Stimulated activated CD8-positive, alpha-beta memory T cell treated with anti-CD3 and anti-CD28 coated beads, Interleukin-15, amount 100 ng/mL, for 4 hours (primary cell): Measurements from ENCODE around the gene SLC16A3.

Experiments used
- DNase-seq, 2 donors: peaks; one replicate each; pipeline ENCODE4 v3.0.0-alpha.2; 2020; ENCODE audit warnings: low read depth in 2 of 2

Gene SLC16A3

GRCh38 chr17:82269138-82269881 lies 40.5 kb downstream of the SLC16A3 start:
- DNase-seq: no peak

DNA sequence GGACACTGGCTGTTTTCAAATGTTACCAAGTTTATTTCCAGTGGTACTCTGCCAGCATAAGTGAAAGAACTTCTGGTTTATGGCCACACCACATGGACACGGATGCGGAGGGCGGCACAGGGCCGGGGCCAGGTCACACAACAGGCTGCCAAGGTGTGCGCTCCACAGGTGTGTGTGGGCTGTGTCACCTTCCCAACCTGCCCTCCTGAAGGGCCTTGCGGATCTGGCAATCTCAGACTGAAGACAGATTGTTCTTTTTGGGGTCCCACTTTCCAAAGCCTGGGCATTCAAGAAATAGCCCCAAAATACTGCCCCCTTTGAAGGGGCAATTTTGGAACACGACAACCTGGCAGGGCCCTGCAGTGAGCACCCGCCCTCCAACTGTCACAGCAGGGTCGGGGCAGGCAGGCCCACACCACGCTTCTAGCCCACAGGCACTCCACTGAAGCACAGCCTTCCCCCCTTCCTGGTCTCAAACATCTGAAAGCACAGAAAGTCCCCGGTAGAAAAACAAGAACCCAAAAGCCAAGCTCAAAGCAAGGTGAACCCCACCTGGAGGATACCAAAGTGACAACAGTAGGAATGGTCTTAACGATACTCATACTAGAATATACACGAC lies 41.1 kb downstream of the SLC16A3 start:
- DNase-seq: no peak

- no peak for DNase-seq
These were observed 41.8 kb downstream of the SLC16A3 start for GRCh38 chr17:82270651-82271050.

DNA sequence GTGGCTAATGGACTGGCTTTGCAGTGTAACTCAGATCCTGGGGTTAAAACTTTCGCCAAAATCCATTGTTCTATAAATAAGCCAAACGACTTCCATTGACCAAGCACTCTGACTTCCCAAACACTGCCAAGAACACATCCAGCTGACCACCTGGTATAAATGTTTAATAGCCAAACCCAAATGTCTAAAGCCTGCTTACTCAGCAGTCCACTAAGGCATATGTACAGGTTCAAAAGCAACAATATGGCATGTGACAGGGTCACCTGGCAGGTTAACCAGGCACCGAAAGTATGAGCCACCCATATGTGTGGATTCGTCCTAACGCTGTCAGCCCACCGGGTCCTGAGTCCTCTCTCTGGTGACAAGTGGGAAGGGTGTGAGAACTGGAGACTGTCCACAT lies 42.6 kb downstream of the SLC16A3 start:
- no peak for DNase-seq

GRCh38 chr17:82272495-82273326 lies 43.9 kb downstream of the SLC16A3 start:
- peak in 1 of 2 donors; percentile 23 for DNase-seq

DNA sequence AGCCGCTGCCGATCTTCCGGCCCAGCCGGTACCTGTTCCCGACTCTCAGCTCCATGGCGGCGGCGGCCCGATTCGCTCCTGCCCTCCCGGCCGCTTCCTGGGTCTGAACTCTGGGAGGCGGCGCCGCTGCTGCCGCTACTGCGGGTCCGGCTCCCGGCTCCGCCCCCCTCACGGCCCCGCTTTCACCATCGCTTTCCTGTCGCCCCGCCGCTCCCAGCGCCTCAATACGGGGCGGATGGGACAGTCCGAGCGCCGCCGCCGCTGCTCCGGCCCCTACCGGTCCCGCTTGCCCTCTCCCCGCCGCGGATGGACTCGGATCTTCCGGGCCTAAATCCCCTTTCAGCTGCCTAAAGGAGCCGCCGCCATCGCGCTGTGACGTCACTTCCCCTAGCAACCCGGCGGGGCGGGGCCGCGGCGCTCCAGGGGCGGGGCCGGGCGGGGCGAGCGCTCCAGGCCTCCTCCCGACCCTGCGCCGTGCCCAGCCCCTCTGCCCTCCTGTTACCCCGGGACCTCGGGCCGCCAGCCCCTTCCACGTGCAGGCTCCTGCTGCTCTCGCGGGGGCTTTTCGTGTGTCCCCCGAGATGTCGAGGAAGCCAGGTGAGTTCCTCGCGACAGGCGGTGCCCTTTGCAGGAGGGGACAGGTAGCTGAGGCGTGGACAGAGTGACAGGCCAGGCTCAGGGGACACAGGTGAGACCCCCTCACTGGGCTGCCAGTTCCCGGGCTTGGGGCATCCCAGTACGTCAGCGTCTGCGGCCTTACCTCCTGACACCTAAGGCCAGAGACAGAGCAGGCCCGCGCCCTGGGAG lies 44.7 kb downstream of the SLC16A3 start, which contains the start of gene CSNK1D:
CSNK1D (minus strand) TSS at position 374 of the 807 bp plus-strand sequence; CDS start at position 55, 319 bp downstream.
- DNase-seq: peak; percentile 79 to 85

- no peak for DNase-seq
These were observed 45.5 kb downstream of the SLC16A3 start for GRCh38 chr17:82274134-82275020.

DNA sequence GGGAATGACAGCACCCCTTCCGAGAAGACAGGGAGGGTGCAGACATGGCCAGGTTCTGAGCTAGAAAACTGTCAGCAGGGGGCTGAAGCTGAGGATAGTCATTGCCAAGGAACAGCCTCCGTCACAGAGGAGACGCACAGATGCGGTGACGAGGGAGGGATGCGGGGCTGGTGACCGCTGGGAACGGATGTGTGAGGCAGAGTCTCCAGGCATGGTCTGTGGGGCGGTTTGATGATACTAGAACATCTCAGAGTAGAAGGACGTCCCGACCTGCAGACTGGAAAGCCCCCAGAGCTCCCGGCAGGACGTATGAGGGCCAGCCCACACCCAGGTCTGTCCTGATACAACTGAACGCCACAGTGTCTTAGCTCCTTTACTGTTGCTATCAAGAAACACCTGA lies 46.5 kb downstream of the SLC16A3 start:
- no peak for DNase-seq

GRCh38 chr17:82276938-82277337 lies 48.1 kb downstream of the SLC16A3 start:
- no peak for DNase-seq

DNA sequence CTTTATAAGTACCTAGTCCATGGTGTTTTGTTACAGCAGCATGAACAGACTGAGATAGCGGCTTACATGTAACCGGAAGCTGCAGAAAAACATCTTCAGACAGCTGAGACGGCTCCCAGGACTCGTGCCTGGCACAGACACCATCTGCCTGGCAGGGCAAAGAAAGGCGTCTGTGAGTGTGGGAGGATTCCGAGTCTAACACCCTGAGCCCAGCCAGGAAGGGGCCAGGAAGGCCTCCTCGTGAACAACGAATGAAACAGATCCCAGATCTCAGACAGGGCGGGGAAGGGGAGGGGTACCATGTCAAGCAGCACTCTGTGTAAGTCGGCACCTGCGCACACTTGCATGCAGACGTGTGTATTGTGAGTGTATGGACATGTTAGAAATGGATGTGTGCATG lies 49.0 kb downstream of the SLC16A3 start:
- no peak for DNase-seq

DNA sequence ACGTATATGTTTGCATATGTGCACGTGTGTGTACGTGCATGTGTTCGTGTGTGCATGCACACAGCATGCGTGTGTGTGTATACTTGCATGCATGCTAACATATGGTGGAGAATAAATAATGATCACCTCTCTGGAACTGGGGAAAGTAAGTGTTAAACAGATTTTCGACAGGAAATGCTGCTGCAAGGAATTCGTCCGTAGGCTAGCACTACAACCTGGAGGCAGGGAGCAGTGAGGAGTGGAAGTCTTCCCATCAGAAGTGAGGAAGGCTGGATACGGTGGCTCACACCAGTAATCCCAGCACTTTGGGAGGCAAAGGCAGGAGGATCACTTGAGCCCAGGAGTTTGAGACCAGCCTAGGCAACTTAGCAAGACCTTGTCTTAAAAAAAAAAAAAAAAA lies 49.5 kb downstream of the SLC16A3 start:
- DNase-seq: no peak

DNA sequence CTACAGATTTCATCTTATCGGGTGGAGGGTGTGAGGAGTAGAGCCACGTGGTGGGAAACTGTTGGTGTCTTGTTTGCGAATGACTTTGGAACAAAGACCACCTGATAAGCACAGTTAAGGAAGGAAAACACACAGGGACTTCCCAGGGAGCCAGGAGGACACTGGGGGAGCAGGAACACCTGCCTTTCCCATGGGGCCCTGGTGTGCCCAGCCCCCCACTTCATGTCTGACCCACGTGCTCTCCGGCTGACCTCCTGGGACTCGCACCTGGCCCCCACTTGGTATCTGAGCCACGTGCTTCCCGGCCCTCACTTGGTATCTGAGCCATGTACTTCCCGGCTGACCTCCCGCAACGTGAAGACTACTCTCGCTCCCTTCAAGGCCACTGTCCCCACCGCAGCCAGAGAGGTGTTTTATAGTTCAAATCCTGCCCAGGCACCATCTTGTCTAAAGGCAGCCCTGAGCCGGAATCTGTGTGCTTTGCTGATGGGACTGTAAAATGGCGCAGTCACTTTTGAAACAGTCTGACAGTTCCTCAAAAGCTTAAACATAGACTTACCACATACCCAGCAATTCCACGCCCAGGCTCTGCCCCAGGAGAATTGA lies 50.0 kb downstream of the SLC16A3 start:
- DNase-seq: no peak

GRCh38 chr17:82280537-82280936 lies 51.7 kb downstream of the SLC16A3 start:
- no peak for DNase-seq

DNA sequence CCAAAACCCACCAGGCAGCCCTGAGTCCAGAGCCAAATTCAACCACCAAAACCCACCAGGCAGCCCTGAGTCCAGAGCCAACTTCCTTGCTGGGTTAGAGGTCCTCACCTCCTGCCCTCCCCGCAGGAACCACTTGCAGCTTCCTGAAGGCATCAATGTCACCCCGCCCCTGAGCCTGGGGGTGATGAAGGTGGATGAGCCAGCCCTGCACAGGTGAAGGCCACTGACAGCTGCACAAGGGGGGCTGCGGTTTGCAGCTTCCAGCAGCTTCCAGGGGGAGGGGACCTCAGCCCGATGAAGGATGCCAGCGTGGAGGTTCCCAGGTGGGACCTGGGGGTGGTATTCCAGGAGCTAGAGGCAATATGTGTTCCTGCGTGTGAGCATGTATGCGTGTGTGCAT lies 52.2 kb downstream of the SLC16A3 start:
- DNase-seq: no peak

GRCh38 chr17:82281502-82282238 lies 52.8 kb downstream of the SLC16A3 start:
- DNase-seq: no peak

DNA sequence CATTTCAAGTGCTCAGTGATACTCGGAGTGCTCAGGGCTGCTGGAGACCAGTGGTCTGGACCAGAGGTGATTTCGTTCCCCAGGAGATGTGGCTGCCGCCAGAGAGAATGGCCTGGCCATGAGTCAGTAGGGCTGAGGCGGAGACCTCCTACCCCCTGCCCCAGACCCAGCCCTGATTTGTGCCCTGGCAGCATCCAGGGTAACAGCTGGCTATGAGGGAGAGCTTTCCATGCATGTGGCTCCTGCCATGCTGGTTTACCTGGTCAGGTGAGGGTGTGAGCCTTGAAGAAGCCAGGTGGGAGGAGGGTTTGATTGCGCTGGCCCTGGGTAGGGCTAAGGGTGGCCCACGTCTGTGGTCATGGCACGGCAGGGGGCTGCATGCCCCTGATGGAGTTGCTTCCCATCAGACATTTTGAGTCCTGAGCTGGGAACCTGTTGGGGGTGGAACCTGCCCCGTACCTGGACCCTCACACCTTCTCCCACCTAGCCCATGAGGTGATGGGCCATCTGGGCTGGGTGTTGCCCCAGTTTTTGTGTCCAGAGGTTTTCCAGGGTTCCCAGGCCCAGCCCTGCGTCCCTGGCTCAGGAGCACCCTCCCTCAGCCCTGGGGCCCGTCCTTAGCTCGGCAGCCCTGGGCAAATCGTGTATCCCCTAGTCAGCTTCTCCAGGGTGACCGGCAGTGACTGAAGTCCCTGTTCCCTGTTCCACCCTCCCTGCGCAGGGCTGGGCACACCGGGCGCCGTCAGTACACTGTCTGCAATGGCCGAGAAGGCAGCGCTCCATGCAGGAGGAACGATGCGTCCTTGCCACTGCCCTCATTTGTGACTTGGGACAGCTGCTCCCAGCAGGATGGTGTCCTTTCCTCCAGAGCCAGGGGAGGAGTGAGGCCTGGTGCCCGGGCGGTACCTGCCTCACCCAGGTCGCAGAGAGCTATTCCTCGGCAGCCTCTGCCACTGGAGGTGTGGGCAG lies 53.7 kb downstream of the SLC16A3 start:
- no peak for DNase-seq

GRCh38 chr17:82283208-82283749 lies 54.4 kb downstream of the SLC16A3 start:
- no peak for DNase-seq

DNA sequence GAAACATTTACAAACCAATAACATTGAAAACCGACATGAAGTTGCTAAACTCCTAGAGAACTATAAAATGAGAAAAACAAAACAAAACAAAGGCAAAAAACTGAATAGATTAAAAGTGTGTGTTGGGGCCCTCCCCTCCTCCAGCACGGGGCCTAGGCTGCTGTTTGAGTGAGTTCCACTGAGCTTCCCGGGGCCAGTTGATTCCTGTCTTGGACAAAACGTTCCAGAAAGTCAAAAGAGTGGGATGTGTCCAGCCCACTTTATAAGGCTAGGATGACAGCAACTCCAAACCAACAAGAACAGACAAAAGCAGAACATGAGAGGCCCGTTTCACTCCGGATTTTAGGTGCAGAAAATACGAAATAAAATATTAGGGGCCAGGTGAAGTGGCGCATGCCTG lies 56.3 kb downstream of the SLC16A3 start:
- DNase-seq: no peak
